LNCAP (cell line): Measurements from ENCODE around the gene BRD7.

Source experiments
- CTCF ChIP-seq: fragments of 450-650 bp; IDR thresholded peaks from 2 replicates; pipeline ENCODE4 v1.5.1; 2017; ENCODE audit warnings: mild to moderate bottlenecking

BRD7 gene

GRCh38 chr16:50313596-50314478 lies 55.0 kb downstream of the BRD7 start:
- no peak for TF ChIP-seq CTCF

- no peak for TF ChIP-seq CTCF
These were observed 56.8 kb downstream of the BRD7 start for GRCh38 chr16:50311891-50312501.

DNA sequence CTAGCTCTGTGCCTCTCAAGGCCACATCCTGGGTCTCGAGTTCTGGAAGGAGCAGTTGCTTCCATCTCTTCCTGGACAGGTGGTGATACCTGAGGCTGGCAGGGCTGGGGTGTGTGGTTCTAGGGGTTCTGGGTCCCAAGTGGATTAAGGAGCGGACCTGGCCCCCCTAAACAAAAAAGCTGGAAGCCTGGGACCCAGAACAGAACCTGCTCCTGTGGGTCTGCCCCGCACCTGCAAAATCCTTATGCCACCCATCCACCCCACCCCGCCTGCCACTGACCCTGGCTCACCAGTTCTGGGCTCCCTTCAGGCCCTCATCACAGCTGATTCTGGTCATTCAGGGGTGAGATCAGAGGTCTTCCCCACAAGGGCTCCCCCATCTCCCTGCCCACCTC lies 57.7 kb downstream of the BRD7 start:
- no peak for TF ChIP-seq CTCF

DNA sequence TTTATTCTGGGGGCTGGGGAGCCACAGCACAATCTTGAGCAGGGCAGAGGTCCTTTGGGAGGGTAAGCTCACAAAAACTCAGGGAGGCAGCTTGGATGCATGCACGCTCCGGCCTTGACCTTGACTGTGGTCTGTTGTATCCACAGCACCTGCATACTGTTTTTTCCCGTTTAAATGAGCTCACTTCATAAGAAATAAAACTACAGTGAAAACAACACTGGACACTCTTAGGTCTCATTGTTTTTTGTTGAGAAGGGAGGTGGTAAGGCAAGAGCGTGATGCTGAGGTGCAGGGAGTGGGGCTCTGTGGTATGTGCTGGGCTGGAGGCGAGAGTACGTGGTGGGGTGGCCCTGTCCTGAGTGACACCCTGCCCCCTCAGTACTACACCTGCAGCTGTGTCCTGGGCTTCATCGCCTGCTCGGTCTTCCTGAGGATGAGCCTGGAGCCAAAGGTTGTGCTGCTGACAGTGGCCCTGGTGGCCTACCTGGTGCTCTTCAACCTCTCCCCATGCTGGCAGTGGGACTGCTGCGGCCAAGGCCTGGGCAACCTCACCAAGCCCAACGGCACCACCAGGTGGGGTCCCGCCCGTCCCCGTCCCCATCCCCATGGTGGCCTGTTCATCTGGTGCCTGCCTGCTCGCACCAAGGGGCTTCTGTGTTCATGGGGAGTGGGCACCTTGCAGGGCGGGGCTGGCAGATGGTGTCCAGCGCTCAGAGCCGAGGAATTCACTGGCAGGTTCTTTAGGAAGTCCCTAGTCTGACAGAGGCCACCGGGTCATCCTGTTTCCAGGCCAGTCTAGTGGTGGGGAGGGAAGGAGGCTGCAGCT lies 58.3 kb downstream of the BRD7 start:
- no peak for TF ChIP-seq CTCF

DNA sequence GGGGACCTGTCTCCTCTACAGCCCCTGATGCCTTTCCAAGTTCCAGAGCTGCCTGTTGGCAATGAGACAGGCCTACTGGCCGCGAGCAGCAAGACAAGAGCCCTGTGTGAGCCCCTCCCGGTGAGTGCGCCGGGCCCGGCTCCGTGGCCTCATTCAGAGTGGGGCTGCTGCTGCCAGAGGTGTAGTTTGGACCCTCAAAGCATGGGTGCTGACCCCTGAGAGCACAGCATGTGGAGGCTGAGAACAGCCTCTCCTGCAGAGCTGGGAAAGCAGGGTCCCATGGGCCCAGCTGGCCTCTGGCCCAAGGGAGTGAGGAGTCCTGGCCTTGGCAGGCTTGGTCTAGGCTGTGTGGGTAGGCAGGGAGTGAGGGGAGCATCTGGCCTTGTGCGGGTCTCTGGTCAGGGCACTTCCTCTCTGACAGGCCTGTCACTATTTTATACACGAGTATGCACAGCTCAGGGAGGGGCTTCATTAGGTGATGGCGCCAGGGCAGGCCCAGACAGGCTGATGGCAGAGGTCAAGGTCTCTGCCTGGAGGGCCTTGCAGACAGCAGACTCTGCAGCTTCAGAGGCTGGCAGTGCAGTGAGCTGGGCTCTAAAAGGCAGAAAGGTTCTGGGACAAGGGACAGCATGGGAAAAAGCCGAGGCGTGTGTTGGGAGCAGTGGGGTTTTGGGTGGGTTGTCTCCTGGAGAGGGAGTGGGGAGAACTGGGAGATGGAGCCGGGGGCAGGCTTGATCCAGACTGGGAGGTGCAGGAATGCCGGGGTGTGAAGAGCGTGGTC lies 59.1 kb downstream of the BRD7 start:
- TF ChIP-seq CTCF, result no peak

- no peak for TF ChIP-seq CTCF
These were observed 59.6 kb downstream of the BRD7 start for GRCh38 chr16:50309156-50309526.
